H1 (cell line): ENCODE data around the gene TEK. TPM values are rescaled to one million over a fixed set of nuclear protein-coding genes. Genes with fewer than 3 reads are reported as not detected.

Experiments used
- CTCF ChIA-PET: fragments of 300-600 bp; sonication (Branson Sonifier 250); formaldehyde crosslinking; loops from one replicate; lab custom pipeline; 2021; ENCODE audit not compliant: partially characterized antibody; lab: Charles Lee
- POLR2A ChIA-PET: fragments of 300-600 bp; sonication (Branson Sonifier 250); formaldehyde crosslinking; loops from one replicate; lab custom pipeline; 2021; ENCODE audit warnings: inconsistent platforms; ENCODE audit not compliant: partially characterized antibody; lab: Charles Lee
- DNase-seq, 2 experiments: peaks; one replicate each; pipeline versions ENCODE4 v3.0.0 to v3.0.0-alpha.2; 2010 to 2022; ENCODE audit warnings: low spot score in 2 of 2, low read depth in 1 of 2, mixed read lengths in 1 of 2
- FAIRE-seq: peaks from 2 replicates; lab custom pipeline; 2011; peaks lifted over from hg19 to GRCh38; lab: Jason Lieb, UNC
- H2AFZ ChIP-seq: 2 replicates; pipeline ENCODE4 v1.8.1; 2012; ENCODE audit warnings: low read length, inconsistent platforms
- H2AK5ac ChIP-seq: 2 replicates; pipeline ENCODE4 v1.6.1; 2013; ENCODE audit warnings: low read depth, low read length
- H2BK120ac ChIP-seq: replicated peaks from 2 replicates; pipeline ENCODE3; 2013; ENCODE audit warnings: low read depth, low read length, inconsistent platforms
- H2BK12ac ChIP-seq: 2 replicates; pipeline ENCODE4 v1.6.1; 2013; ENCODE audit warnings: low read depth, low read length
- H2BK15ac ChIP-seq: 2 replicates; pipeline ENCODE4 v1.6.1; 2013; ENCODE audit warnings: low read length
- H2BK20ac ChIP-seq: 2 replicates; pipeline ENCODE4 v1.6.1; 2013; ENCODE audit warnings: low read length
- H2BK5ac ChIP-seq: 2 replicates; pipeline ENCODE4 v1.6.1; 2013; ENCODE audit warnings: low read depth, low read length
- H3K14ac ChIP-seq: 2 replicates; pipeline ENCODE4 v1.6.1; 2013; ENCODE audit warnings: inconsistent platforms; ENCODE audit not compliant: insufficient read length
- H3K18ac ChIP-seq: 2 replicates; pipeline ENCODE4 v1.6.1; 2013; ENCODE audit warnings: low read length; ENCODE audit errors: extremely low read depth
- H3K23ac ChIP-seq: 2 replicates; pipeline ENCODE4 v1.6.1; 2013; ENCODE audit warnings: inconsistent platforms; ENCODE audit not compliant: insufficient read length
- H3K23me2 ChIP-seq: 2 replicates; pipeline ENCODE4 v1.6.1; 2013; ENCODE audit warnings: low read depth, low read length
- H3K27ac ChIP-seq: 2 replicates; pipeline ENCODE4 v1.6.1; 2011; ENCODE audit warnings: low read depth, low read length, inconsistent platforms
- H3K27me3 ChIP-seq, 4 experiments: replicated peaks in 1 of 4; 1 replicate in 1 of 4; 2 replicates in 3 of 4; pipeline versions ENCODE4 v1.6.1 to v1.8.1; 2011 to 2013; ENCODE audit warnings: low read length in 3 of 4, mild to moderate bottlenecking in 3 of 4, inconsistent platforms in 2 of 4, mixed read lengths in 2 of 4, moderate library complexity in 1 of 4; ENCODE audit not compliant: control insufficient read depth in 3 of 4, insufficient read depth in 3 of 4; ENCODE audit errors: extremely low read depth in 1 of 4
- H3K36me3 ChIP-seq, 4 experiments: 2 replicates each; pipeline versions ENCODE4 v1.6.1 to v1.8.1; 2011 to 2013; ENCODE audit warnings: mild to moderate bottlenecking in 4 of 4, low read length in 3 of 4, moderate library complexity in 2 of 4, control low read depth in 1 of 4, inconsistent platforms in 1 of 4; ENCODE audit not compliant: insufficient read depth in 4 of 4, control insufficient read depth in 2 of 4
- H3K4ac ChIP-seq: replicated peaks from 2 replicates; pipeline ENCODE3; 2013; ENCODE audit warnings: low read length, low read depth, mixed read lengths, inconsistent platforms; ENCODE audit not compliant: insufficient read length
- H3K4me1 ChIP-seq, 4 experiments: replicated peaks in 1 of 4; 1 replicate in 1 of 4; 2 replicates in 3 of 4; pipeline versions ENCODE4 v1.6.1 to v1.8.1; 2011 to 2013; ENCODE audit warnings: low read length in 3 of 4, inconsistent platforms in 2 of 4, mixed read lengths in 1 of 4; ENCODE audit not compliant: insufficient read depth in 4 of 4, control insufficient read depth in 3 of 4
- H3K4me2 ChIP-seq, 2 experiments: 2 replicates each; pipeline versions ENCODE4 v1.6.1 to v1.8.1; 2011 to 2013; ENCODE audit warnings: low read depth in 2 of 2, low read length in 2 of 2, control low read depth in 1 of 2, inconsistent platforms in 1 of 2, mild to moderate bottlenecking in 1 of 2; ENCODE audit not compliant: insufficient read depth in 1 of 2
- H3K4me3 ChIP-seq, 4 experiments: fragments of 200-600, 300-600 bp in 1 of 4; sonication (generic), shearing (Covaris generic), sonication (Bioruptor Twin) in 1 of 4; 2 replicates each; pipeline versions ENCODE4 v1.5.1 to v1.8.1; 2011 to 2016; ENCODE audit warnings: low read length in 4 of 4, low read depth in 3 of 4, control low read depth in 2 of 4, inconsistent platforms in 2 of 4, mild to moderate bottlenecking in 2 of 4, mixed read lengths in 1 of 4, moderate library complexity in 1 of 4; ENCODE audit not compliant: insufficient read depth in 2 of 4; ENCODE audit errors: extremely low read depth in 1 of 4
- H3K56ac ChIP-seq: replicated peaks from 2 replicates; pipeline ENCODE3; 2013; ENCODE audit warnings: low read depth, mild to moderate bottlenecking, mixed read lengths, low read length, inconsistent platforms; ENCODE audit not compliant: insufficient read length
- H3K79me1 ChIP-seq: 2 replicates; pipeline ENCODE4 v1.6.1; 2013; ENCODE audit warnings: low read depth, low read length, control low read depth
- H3K79me2 ChIP-seq, 2 experiments: 2 replicates each; pipeline versions ENCODE4 v1.6.1 to v1.8.1; 2012 to 2013; ENCODE audit warnings: low read length in 2 of 2, mild to moderate bottlenecking in 2 of 2, inconsistent platforms in 1 of 2; ENCODE audit not compliant: insufficient read depth in 2 of 2, control insufficient read depth in 1 of 2
- H3K9ac ChIP-seq, 4 experiments: replicated peaks in 1 of 4; 1 replicate in 1 of 4; 2 replicates in 3 of 4; pipeline versions ENCODE4 v1.6.1 to v1.8.1; 2011 to 2013; ENCODE audit warnings: low read depth in 3 of 4, low read length in 3 of 4, control low read depth in 2 of 4, mild to moderate bottlenecking in 2 of 4, moderate library complexity in 2 of 4, inconsistent platforms in 1 of 4; ENCODE audit errors: extremely low read depth in 1 of 4
- H3K9me3 ChIP-seq, 2 experiments: 2 replicates each; pipeline versions ENCODE4 v1.6.1 to v1.8.1; 2012 to 2013; ENCODE audit warnings: mild to moderate bottlenecking in 2 of 2, moderate library complexity in 2 of 2, control low read depth in 1 of 2, inconsistent platforms in 1 of 2, low read depth in 1 of 2, low read length in 1 of 2, mixed read lengths in 1 of 2; ENCODE audit not compliant: insufficient read depth in 2 of 2
- H4K20me1 ChIP-seq, 2 experiments: replicated peaks in 1 of 2; 2 replicates each; pipeline versions ENCODE3 to v1.8.1; 2011 to 2013; ENCODE audit warnings: inconsistent platforms in 2 of 2, low read length in 2 of 2, mild to moderate bottlenecking in 1 of 2; ENCODE audit not compliant: insufficient read depth in 2 of 2, control insufficient read depth in 1 of 2
- H4K5ac ChIP-seq: 2 replicates; pipeline ENCODE4 v1.6.1; 2013; ENCODE audit warnings: low read length, low read depth, mixed read lengths, inconsistent platforms; ENCODE audit not compliant: insufficient read length
- H4K8ac ChIP-seq: 2 replicates; pipeline ENCODE4 v1.8.0; 2013; ENCODE audit warnings: mild to moderate bottlenecking, moderate library complexity, low read length, inconsistent platforms; ENCODE audit not compliant: insufficient read depth; ENCODE audit errors: extremely low read depth
- H4K91ac ChIP-seq: replicated peaks from 2 replicates; pipeline ENCODE3; 2013; ENCODE audit warnings: low read length, mixed read lengths, inconsistent platforms; ENCODE audit not compliant: insufficient read length
- ATF3 ChIP-seq: IDR thresholded peaks from 2 replicates; pipeline ENCODE4 v1.6.1; 2011; ENCODE audit warnings: low read depth, mild to moderate bottlenecking, low read length; ENCODE audit not compliant: insufficient read depth
- BRCA1 ChIP-seq: IDR thresholded peaks from 2 replicates; pipeline ENCODE4 v1.6.1; 2012; ENCODE audit warnings: low read depth, low read length, improper control_type of control experiment
- E2F6 ChIP-seq: IDR thresholded peaks from 2 replicates; pipeline ENCODE4 v1.6.1; 2012; ENCODE audit warnings: inconsistent platforms
- HDAC6 ChIP-seq: IDR thresholded peaks from one replicate; pipeline ENCODE4 v1.7.1; 2012; ENCODE audit warnings: low read depth, mild to moderate bottlenecking, inconsistent platforms, low read length, moderate library complexity
- KDM4A ChIP-seq: IDR thresholded peaks from one replicate; pipeline ENCODE4 v1.7.1; 2012; ENCODE audit warnings: low read depth, mild to moderate bottlenecking, moderate library complexity, low read length, inconsistent platforms; ENCODE audit not compliant: severe bottlenecking
- TAF7 ChIP-seq: optimal IDR thresholded peaks from 2 replicates; pipeline ENCODE3; 2011; ENCODE audit warnings: low read depth, mild to moderate bottlenecking, inconsistent platforms, low read length, moderate library complexity, borderline replicate concordance
- WGBS, 2 experiments: shearing (Covaris generic) in 1 of 2; methylation state at CpG; one replicate each; pipeline versions ENCODE4 v1.1.6 to v1.1.7; 2013 to 2015; ENCODE audit warnings: low lambda C conversion rate in 2 of 2, mixed read lengths in 2 of 2, inconsistent platforms in 1 of 2, low coverage in 1 of 2, missing lambda C conversion rate in 1 of 2; ENCODE audit not compliant: insufficient replicate concordance in 2 of 2, insufficient coverage in 1 of 2, insufficient read length in 1 of 2; ENCODE audit errors: extremely low coverage in 1 of 2, missing lambda C conversion rate in 1 of 2; 5-methylcytosine and 5-hydroxymethylcytosine counted together
- polyA plus RNA-seq, 7 experiments: library from polyadenylated mRNA; depleted of rRNA in 3 of 7; stranded (reverse) in 5 of 7; unstranded in 2 of 7; fragments of >200 nt in 5 of 7; fragments of 200-250 nt in 2 of 7; gene quantifications; 1 replicate in 5 of 7; 2 replicates in 1 of 7; 4 replicates in 1 of 7; pipeline versions ENCODE4 v1.2.1 to v1.2.3, GENCODE V29; 2011 to 2013; ENCODE audit warnings: missing spikeins in 2 of 7, mixed read lengths in 2 of 7
- total RNA-seq: library from RNA; stranded (reverse); fragmentation: NEBNext Ultra II Directional; extraction: Animal tissue kit (Norgen Biotek cat#: 25700); gene quantifications from 2 replicates; pipeline ENCODE4 v1.2.1, GENCODE V29; 2021

The TEK gene
- total and polyA plus RNA-seq, 2 of the 8 experiments (the other 6 are each of a cell fraction or from before 2014, with no cell fraction given), result 11.0 to 35.8 TPM

- no peaks in the 10 kb centered on the region for H3K23me2 ChIP-seq
- no peak for DNase-seq
- H2BK15ac ChIP-seq, result no peak overlapping the region
- no peaks in the 10 kb centered on the region for H3K9me3 ChIP-seq
- H2AK5ac ChIP-seq, result no peak overlapping the region
- no peaks in the 10 kb centered on the region for H3K27me3 ChIP-seq
- no peak overlapping the region for H3K27ac ChIP-seq
- H3K4me2 ChIP-seq, result no peak overlapping the region
- H2BK5ac ChIP-seq, result no peak overlapping the region
- H3K4me1 ChIP-seq, result no peaks in the 10 kb centered on the region
- TF ChIP-seq E2F6 (no peak), TAF7 (no peak), KDM4A (no peak), BRCA1 (no peak), HDAC6 (no peak), ATF3 (no peak)
- no peak overlapping the region for H3K4me3 ChIP-seq
- no peaks in the 10 kb centered on the region for H3K36me3 ChIP-seq
- no peak overlapping the region for H2BK12ac ChIP-seq
- ChIA-PET CTCF (no interaction called here), POLR2A (interaction anchor here (0.7 kb wide), 1 partner anchor 17 kb away, joined by 3 read pairs; no protein-coding TSS in a partner anchor)
- no peaks in the 10 kb centered on the region for H3K79me1 ChIP-seq
- H3K14ac ChIP-seq, result no peak overlapping the region
- H3K9ac ChIP-seq, result no peak overlapping the region
- WGBS, 2 experiments, result 87% methylated on average over 4 of the region's 4 CpGs; no CpG with 5 or more reads in 1 of the 2 experiments
- H3K4ac ChIP-seq, result no peak overlapping the region
- no peak overlapping the region for H4K5ac ChIP-seq
- H2AFZ ChIP-seq, result no peak overlapping the region
- no peak overlapping the region for H3K23ac ChIP-seq
- peaks cover 0 to 2% of the 10 kb centered on the region in 2 experiments for H4K20me1 ChIP-seq
- H3K56ac ChIP-seq, result no peak overlapping the region
- H2BK120ac ChIP-seq, result no peak overlapping the region
- FAIRE-seq, result no peak
- H3K79me2 ChIP-seq, result no peaks in the 10 kb centered on the region; a peak in 1 of 4 replicates
- no peak overlapping the region for H3K18ac ChIP-seq
- H2BK20ac ChIP-seq, result no peak overlapping the region
- H4K8ac ChIP-seq, result no peak overlapping the region
- no peak overlapping the region for H4K91ac ChIP-seq
Measured at GRCh38 chr9:27133817-27134216, 24.8 kb downstream of the TEK start.
